Ascending aorta (tissue), 2 donors: ENCODE data around the gene CACNA1B. TPM values are rescaled to one million over a fixed set of nuclear protein-coding genes. Genes with fewer than 3 reads are reported as not detected.

Experiments
- DNase-seq, 2 donors: peaks; one replicate each; pipeline ENCODE4 v3.0.0-alpha.2; 2019; ENCODE audit warnings: low spot score in 2 of 2
- H3K27ac ChIP-seq, 2 donors: fragments of 200-600 bp; sonication (generic); one replicate each; pipeline ENCODE4 v1.5.1; 2016 to 2017; ENCODE audit warnings: mild to moderate bottlenecking in 1 of 2
- H3K27me3 ChIP-seq: fragments of 200-600 bp; sonication (generic); one replicate; pipeline ENCODE4 v1.5.1; 2017
- H3K36me3 ChIP-seq, 2 donors: fragments of 200-600 bp; sonication (generic); one replicate each; pipeline ENCODE4 v1.5.1; 2016
- H3K4me1 ChIP-seq, 2 donors: fragments of 200-600 bp; sonication (generic); one replicate each; pipeline ENCODE4 v1.5.1; 2016 to 2017; ENCODE audit warnings: mild to moderate bottlenecking in 1 of 2
- H3K4me3 ChIP-seq, 2 donors: fragments of 200-600 bp; sonication (generic); one replicate each; pipeline ENCODE4 v1.5.1; 2016 to 2017; ENCODE audit warnings: mild to moderate bottlenecking in 1 of 2
- H3K9me3 ChIP-seq, 2 donors: fragments of 200-600 bp; sonication (generic); one replicate each; pipeline ENCODE4 v1.5.1; 2016
- CTCF ChIP-seq, 3 experiments: fragments of 200-600 bp in 2 of 3; fragments of 450-650 bp in 1 of 3; sonication (generic) in 2 of 3; IDR thresholded peaks; one replicate each; pipeline ENCODE4 v1.5.1; 2016 to 2019; ENCODE audit warnings: antibody characterized with exemption in 3 of 3, mild to moderate bottlenecking in 1 of 3, moderate library complexity in 1 of 3
- intact Hi-C: fragments of 100-400 bp; cut with DNase I; formaldehyde crosslinking; loops from one replicate; pipeline ENCODE4 v1.15.1; 2023
- total RNA-seq: library from RNA; depleted of rRNA; stranded (reverse); fragments of >200 nt; gene quantifications from one replicate; pipeline ENCODE4 v1.1.0, GENCODE V29; 2016

CACNA1B gene
- total RNA-seq, 1 donor from 2014 or later, result not detected

GRCh38 chr9:137913771-137914767, 36.5 kb downstream of the CACNA1B start:
- Histone ChIP-seq H3K27ac (no peak overlapping the region), H3K4me1 (no peaks in the 10 kb centered on the region), H3K4me3 (no peak overlapping the region), H3K36me3 (no peaks in the 10 kb centered on the region), H3K9me3 (no peaks in the 10 kb centered on the region), H3K27me3 (no peaks in the 10 kb centered on the region)
- intact Hi-C loops, result no loop called here
- no peak for TF ChIP-seq CTCF (IDR thresholded peaks at IDR 0.05)
- no peak for DNase-seq

GRCh38 chr9:137916540-137916939, 39.0 kb downstream of the CACNA1B start:
- DNase-seq, result no peak
- Histone ChIP-seq H3K4me3 (no peak overlapping the region), H3K36me3 (no peaks in the 10 kb centered on the region), H3K27me3 (no peaks in the 10 kb centered on the region), H3K27ac (no peak overlapping the region), H3K4me1 (no peaks in the 10 kb centered on the region), H3K9me3 (no peaks in the 10 kb centered on the region)
- TF ChIP-seq CTCF (IDR thresholded peaks at IDR 0.05), result no peak
- intact Hi-C loops, result no loop called here

DNA sequence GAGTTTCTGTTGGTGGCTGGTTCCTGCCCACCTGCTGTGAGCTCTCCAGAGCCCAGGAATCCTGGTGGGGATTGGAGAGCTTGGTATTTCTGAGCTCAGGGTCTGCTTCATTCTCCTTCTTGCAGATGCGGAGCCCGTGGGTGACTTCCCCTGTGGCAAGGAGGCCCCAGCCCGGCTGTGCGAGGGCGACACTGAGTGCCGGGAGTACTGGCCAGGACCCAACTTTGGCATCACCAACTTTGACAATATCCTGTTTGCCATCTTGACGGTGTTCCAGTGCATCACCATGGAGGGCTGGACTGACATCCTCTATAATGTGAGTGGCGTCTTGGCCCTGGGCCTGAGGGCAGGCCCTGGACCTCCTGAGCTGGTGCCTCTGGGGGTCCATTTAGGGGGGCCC, 39.5 kb downstream of the CACNA1B start:
- no peak for DNase-seq
- Histone ChIP-seq H3K9me3 (no peaks in the 10 kb centered on the region), H3K27me3 (no peaks in the 10 kb centered on the region), H3K4me3 (no peak overlapping the region), H3K4me1 (no peaks in the 10 kb centered on the region), H3K36me3 (no peaks in the 10 kb centered on the region), H3K27ac (no peak overlapping the region)
- intact Hi-C loops, result no loop called here
- TF ChIP-seq CTCF (IDR thresholded peaks at IDR 0.05), result no peak

- Histone ChIP-seq H3K36me3 (no peaks in the 10 kb centered on the region), H3K27ac (no peak overlapping the region), H3K27me3 (no peaks in the 10 kb centered on the region), H3K4me3 (no peak overlapping the region), H3K9me3 (no peaks in the 10 kb centered on the region), H3K4me1 (no peaks in the 10 kb centered on the region)
- no peak for TF ChIP-seq CTCF (IDR thresholded peaks at IDR 0.05)
- DNase-seq, result no peak
- intact Hi-C loops, result no loop called here
These were observed 40.2 kb downstream of the CACNA1B start for GRCh38 chr9:137917795-137918194.

- no peak overlapping the region for H3K4me3 ChIP-seq
- no peak for DNase-seq
- H3K4me1 ChIP-seq, result no peaks in the 10 kb centered on the region
- H3K9me3 ChIP-seq, result no peaks in the 10 kb centered on the region
- no peaks in the 10 kb centered on the region for H3K36me3 ChIP-seq
- H3K27me3 ChIP-seq, result no peaks in the 10 kb centered on the region
- H3K27ac ChIP-seq, result no peak overlapping the region
- no peak for TF ChIP-seq CTCF (IDR thresholded peaks at IDR 0.05)
- intact Hi-C loops, result no loop called here
These were observed 40.9 kb downstream of the CACNA1B start for GRCh38 chr9:137918331-137919094.
